IPS DF 19.7 (cell line): ENCODE measurements around the gene DLG2.
"Not testable (repeated sequence)": the region's sequence is repeated elsewhere in the genome, so short reads cannot be mapped to it uniquely, and the experiment has no call there.

Experiments used
- DNase-seq: peaks from one replicate; pipeline ENCODE4 v3.0.0-alpha.2; 2013; ENCODE audit warnings: low read depth, low spot score

Gene DLG2

GRCh38 chr11:83424376-83425136, 2202.6 kb downstream of the DLG2 start:
- no peak for DNase-seq

GRCh38 chr11:83422641-83423040, 2204.5 kb downstream of the DLG2 start:
- DNase-seq, result not testable (repeated sequence)

GRCh38 chr11:83410605-83411565, 2216.3 kb downstream of the DLG2 start:
- DNase-seq, result no peak

- DNase-seq, result no peak
These were observed 2217.3 kb downstream of the DLG2 start for GRCh38 chr11:83409891-83410290.

- no peak for DNase-seq
These were observed 2217.7 kb downstream of the DLG2 start for GRCh38 chr11:83409476-83409875.

GRCh38 chr11:83408946-83409345, 2218.2 kb downstream of the DLG2 start:
- no peak for DNase-seq
